Neural cell (in vitro differentiated cells): ENCODE measurements around the gene CSNK1G3. TPM values are rescaled to one million over a fixed set of nuclear protein-coding genes. Genes with fewer than 3 reads are reported as not detected.

Source experiments
- H2AFZ ChIP-seq: fragments of 200-600, 300-800 bp; sonication (generic), shearing (Covaris generic); 2 replicates; pipeline ENCODE4 v1.6.0; 2014; ENCODE audit warnings: low read depth, mild to moderate bottlenecking, antibody characterized with exemption, low read length, moderate library complexity
- H3F3A ChIP-seq: fragments of 200-600 bp; shearing (Covaris generic); 2 replicates; pipeline ENCODE4 v1.6.1; 2016; ENCODE audit warnings: mild to moderate bottlenecking, moderate library complexity, mixed read lengths, antibody characterized with exemption, low read length; ENCODE audit not compliant: insufficient read depth, poor library complexity, severe bottlenecking
- H3K27ac ChIP-seq: fragments of 200-600, 300-800 bp; sonication (generic), shearing (Covaris generic); 2 replicates; pipeline ENCODE4 v1.5.1; 2014; ENCODE audit warnings: mild to moderate bottlenecking, low read length, moderate library complexity
- H3K27me3 ChIP-seq: fragments of 300-800, 200-600 bp; sonication (generic), shearing (Covaris generic); 2 replicates; pipeline ENCODE4 v1.6.0; 2014; ENCODE audit warnings: mild to moderate bottlenecking, low read depth, low read length, moderate library complexity; ENCODE audit not compliant: insufficient read depth
- H3K36me3 ChIP-seq: fragments of 300-800, 200-600 bp; sonication (generic), shearing (Covaris generic); 2 replicates; pipeline ENCODE4 v1.5.1; 2014; ENCODE audit warnings: mild to moderate bottlenecking, antibody characterized with exemption, low read length, moderate library complexity; ENCODE audit not compliant: insufficient read depth
- H3K4me2 ChIP-seq: fragments of 300-800, 200-600 bp; sonication (generic), shearing (Covaris generic); 2 replicates; pipeline ENCODE4 v1.6.0; 2014; ENCODE audit warnings: mild to moderate bottlenecking, low read length
- H3K4me3 ChIP-seq: fragments of 300-800, 200-600 bp; sonication (generic), shearing (Covaris generic); 2 replicates; pipeline ENCODE4 v1.5.1; 2014; ENCODE audit warnings: mild to moderate bottlenecking, low read length, moderate library complexity
- H3K79me2 ChIP-seq: fragments of 200-600 bp; shearing (Covaris generic); replicated peaks from 2 replicates; pipeline ENCODE4 v1.6.0; 2014; ENCODE audit warnings: mild to moderate bottlenecking, low read length, moderate library complexity; ENCODE audit not compliant: insufficient read depth
- H3K9ac ChIP-seq: fragments of 300-800, 200-600 bp; sonication (generic), shearing (Covaris generic); 2 replicates; pipeline ENCODE4 v1.6.1; 2016; ENCODE audit warnings: mild to moderate bottlenecking, low read length, mixed read lengths
- H3K9me2 ChIP-seq: fragments of 200-600 bp; shearing (Covaris generic); 2 replicates; pipeline ENCODE4 v1.6.1; 2016; ENCODE audit warnings: mild to moderate bottlenecking, low read length, mixed read lengths; ENCODE audit not compliant: insufficient read depth
- H3K9me3 ChIP-seq: fragments of 200-600, 300-800 bp; sonication (generic), shearing (Covaris generic); 2 replicates; pipeline ENCODE4 v1.6.1; 2016; ENCODE audit warnings: mild to moderate bottlenecking, mixed run types, low read length, moderate library complexity, mixed read lengths
- H4K20me1 ChIP-seq: fragments of 200-600 bp; shearing (Covaris generic); 2 replicates; pipeline ENCODE4 v1.6.1; 2016; ENCODE audit warnings: mild to moderate bottlenecking, mixed run types; ENCODE audit not compliant: insufficient read depth
- CTCF ChIP-seq: fragments of 450-650 bp; IDR thresholded peaks from 2 replicates; pipeline ENCODE4 v1.5.1; 2014; ENCODE audit warnings: antibody characterized with exemption, mild to moderate bottlenecking, moderate library complexity; ENCODE audit not compliant: poor library complexity, severe bottlenecking
- EP300 ChIP-seq: fragments of 450-650 bp; conservative IDR thresholded peaks from 2 replicates; pipeline ENCODE4 v1.6.1; 2014; ENCODE audit warnings: antibody characterized with exemption, mild to moderate bottlenecking, moderate library complexity; ENCODE audit not compliant: poor library complexity, severe bottlenecking
- EZH2 ChIP-seq: fragments of 200-600, 300-800 bp; shearing (Covaris generic), sonication (generic); IDR thresholded peaks from 2 replicates; pipeline ENCODE4 v1.6.1; 2014; ENCODE audit warnings: antibody characterized with exemption, low read length, borderline replicate concordance, mild to moderate bottlenecking; ENCODE audit not compliant: insufficient read depth, poor library complexity, severe bottlenecking
- MXI1 ChIP-seq: fragments of 450-650 bp; conservative IDR thresholded peaks from 2 replicates; pipeline ENCODE4 v1.6.1; 2014; ENCODE audit warnings: antibody characterized with exemption, mild to moderate bottlenecking; ENCODE audit not compliant: poor library complexity, severe bottlenecking
- POLR2AphosphoS5 ChIP-seq: IDR thresholded peaks from 2 replicates; pipeline ENCODE4 v1.6.1; 2012
- RAD21 ChIP-seq: fragments of 450-650 bp; conservative IDR thresholded peaks from 2 replicates; pipeline ENCODE4 v1.6.1; 2014; ENCODE audit warnings: antibody characterized with exemption, mild to moderate bottlenecking, moderate library complexity
- REST ChIP-seq: IDR thresholded peaks from 2 replicates; pipeline ENCODE4 v1.6.1; 2012; ENCODE audit warnings: borderline replicate concordance
- SMC3 ChIP-seq: fragments of 450-650 bp; conservative IDR thresholded peaks from 2 replicates; pipeline ENCODE4 v1.6.1; 2014; ENCODE audit warnings: antibody characterized with exemption, mild to moderate bottlenecking, moderate library complexity; ENCODE audit not compliant: poor library complexity
- TAF1 ChIP-seq: IDR thresholded peaks from 2 replicates; pipeline ENCODE4 v1.6.1; 2012; ENCODE audit warnings: low read depth
- polyA plus RNA-seq: library from polyadenylated mRNA; depleted of rRNA; stranded (reverse); fragments of >200 nt; gene quantifications from 2 replicates; pipeline ENCODE4 v1.2.3, GENCODE V29; 2014

Gene CSNK1G3
- polyA plus RNA-seq, 1 donor from 2014 or later, result 29.1 TPM

GRCh38 chr5:123471385-123471784, 40.6 kb upstream of the CSNK1G3 start:
- no peaks in the 10 kb centered on the region for H3K9me3 ChIP-seq
- no peaks in the 10 kb centered on the region for H3K27me3 ChIP-seq
- no peak overlapping the region for H3K4me2 ChIP-seq
- no peaks in the 10 kb centered on the region for H3K36me3 ChIP-seq
- H4K20me1 ChIP-seq, result no peaks in the 10 kb centered on the region
- peak overlapping the region; percentile 51 for H3K27ac ChIP-seq
- no peaks in the 10 kb centered on the region for H3K79me2 ChIP-seq
- H2AFZ ChIP-seq, result no peak overlapping the region
- no peak overlapping the region for H3K4me3 ChIP-seq
- H3F3A ChIP-seq, result no peaks in the 10 kb centered on the region
- H3K9me2 ChIP-seq, result no peaks in the 10 kb centered on the region
- no peak overlapping the region for H3K9ac ChIP-seq
- TF ChIP-seq POLR2AphosphoS5 (no peak), SMC3 (no peak), RAD21 (no peak), CTCF (no peak), EZH2 (no peak), REST (no peak), EP300 (no peak)

- Histone ChIP-seq H3K27me3 (no peaks in the 10 kb centered on the region), H3K36me3 (no peaks in the 10 kb centered on the region), H3K27ac (peak overlapping the region; percentile 51), H3K4me2 (no peak overlapping the region), H3K79me2 (no peaks in the 10 kb centered on the region), H3K9ac (no peak overlapping the region), H3K9me3 (no peaks in the 10 kb centered on the region), H3K9me2 (no peaks in the 10 kb centered on the region), H3F3A (no peaks in the 10 kb centered on the region), H3K4me3 (peak overlapping the region; percentile 35), H4K20me1 (no peaks in the 10 kb centered on the region), H2AFZ (no peak overlapping the region)
- no peak for TF ChIP-seq POLR2AphosphoS5
- TF ChIP-seq SMC3, result no peak
- TF ChIP-seq MXI1, result no peak
- TF ChIP-seq REST, result peak; percentile 87
- TF ChIP-seq TAF1, result no peak
- TF ChIP-seq EP300, result peak; percentile 53
Observed at GRCh38 chr5:123472150-123472924, 39.6 kb upstream of the CSNK1G3 start.
